ENCODE data around the gene NCLN. TPM values are rescaled to one million over a fixed set of nuclear protein-coding genes. Genes with fewer than 3 reads are reported as not detected.
"Not testable (repeated sequence)": the region's sequence is repeated elsewhere in the genome, so short reads cannot be mapped to it uniquely, and the experiment has no call there.

NCLN gene
- total RNA-seq, 4 donors from 2014 or later, result 65.4 to 142 (median 102) TPM

- H3K27ac ChIP-seq, result no peak overlapping the region
- 50 to 70% methylated on average over 1 of the region's 1 CpG for WGBS, 2 donors (ENCODE audit: low coverage in 1 of 2)
- H3K4me1 ChIP-seq, result no peaks in the 10 kb centered on the region
- intact Hi-C loops (cut with DNase I; ENCODE audit: low total_unique reads) (no loop called here), in situ Hi-C loops (cut with MboI; ENCODE audit: low pct_ligation_motif_present in 1 of 4, low pct_unique_long_range_greater_than_20kb in 1 of 4, low sequenced_read_pairs in 3 of 4) (no loop called here)
- no peak for TF ChIP-seq EP300 (IDR thresholded peaks at IDR 0.05; ENCODE audit: low read depth)
- TF ChIP-seq POLR2AphosphoS5 (IDR thresholded peaks at IDR 0.05), result no peak
- TF ChIP-seq POLR2A (IDR thresholded peaks at IDR 0.05), result no peak
- no peak for TF ChIP-seq CTCF (IDR thresholded peaks at IDR 0.05)
- H3K27me3 ChIP-seq, result peaks cover 47% of the 10 kb centered on the region
- DNase-seq, result no peak
- H3K9me3 ChIP-seq, result no peaks in the 10 kb centered on the region
- H3K36me3 ChIP-seq, result no peaks in the 10 kb centered on the region
- H3K4me3 ChIP-seq, result no peak overlapping the region
These were observed 45.6 kb downstream of the NCLN start for GRCh38 chr19:3231288-3231687.

GRCh38 chr19:3233116-3233515, 47.4 kb downstream of the NCLN start:
- H3K4me3 ChIP-seq, result no peak overlapping the region
- intact Hi-C loops (cut with DNase I; ENCODE audit: low total_unique reads), result no loop called here
- H3K9me3 ChIP-seq, result no peaks in the 10 kb centered on the region
- H3K27ac ChIP-seq, result no peak overlapping the region
- H3K36me3 ChIP-seq, result no peaks in the 10 kb centered on the region
- DNase-seq, result no peak
- 53 to 66% methylated on average over 2 to 4 of the region's 4 CpGs for WGBS, 2 donors (ENCODE audit: low coverage in 1 of 2)
- in situ Hi-C loops (cut with MboI; ENCODE audit: low pct_ligation_motif_present in 1 of 4, low pct_unique_long_range_greater_than_20kb in 1 of 4, low sequenced_read_pairs in 3 of 4), result no loop called here
- TF ChIP-seq POLR2AphosphoS5 (IDR thresholded peaks at IDR 0.05) (no peak), CTCF (IDR thresholded peaks at IDR 0.05) (no peak), POLR2A (IDR thresholded peaks at IDR 0.05) (no peak), EP300 (IDR thresholded peaks at IDR 0.05; ENCODE audit: low read depth) (no peak)
- H3K27me3 ChIP-seq, result peaks cover 29% of the 10 kb centered on the region
- H3K4me1 ChIP-seq, result no peaks in the 10 kb centered on the region

GRCh38 chr19:3233831-3234230, 48.1 kb downstream of the NCLN start:
- H3K4me1 ChIP-seq, result no peaks in the 10 kb centered on the region
- in situ Hi-C loops (cut with MboI; ENCODE audit: low pct_ligation_motif_present in 1 of 4, low pct_unique_long_range_greater_than_20kb in 1 of 4, low sequenced_read_pairs in 3 of 4) (no loop called here), intact Hi-C loops (cut with DNase I; ENCODE audit: low total_unique reads) (no loop called here)
- H3K36me3 ChIP-seq, result no peaks in the 10 kb centered on the region
- WGBS, 2 donors (ENCODE audit: low coverage in 1 of 2), result 72% methylated on average over 4 of the region's 4 CpGs; no CpG with 5 or more reads in 1 of the 2 donors
- TF ChIP-seq POLR2A (IDR thresholded peaks at IDR 0.05) (no peak), POLR2AphosphoS5 (IDR thresholded peaks at IDR 0.05) (no peak), EP300 (IDR thresholded peaks at IDR 0.05; ENCODE audit: low read depth) (no peak), CTCF (IDR thresholded peaks at IDR 0.05) (no peak)
- DNase-seq, result no peak
- no peaks in the 10 kb centered on the region for H3K9me3 ChIP-seq
- no peak overlapping the region for H3K27ac ChIP-seq
- peaks cover 22% of the 10 kb centered on the region for H3K27me3 ChIP-seq
- H3K4me3 ChIP-seq, result no peak overlapping the region

DNA sequence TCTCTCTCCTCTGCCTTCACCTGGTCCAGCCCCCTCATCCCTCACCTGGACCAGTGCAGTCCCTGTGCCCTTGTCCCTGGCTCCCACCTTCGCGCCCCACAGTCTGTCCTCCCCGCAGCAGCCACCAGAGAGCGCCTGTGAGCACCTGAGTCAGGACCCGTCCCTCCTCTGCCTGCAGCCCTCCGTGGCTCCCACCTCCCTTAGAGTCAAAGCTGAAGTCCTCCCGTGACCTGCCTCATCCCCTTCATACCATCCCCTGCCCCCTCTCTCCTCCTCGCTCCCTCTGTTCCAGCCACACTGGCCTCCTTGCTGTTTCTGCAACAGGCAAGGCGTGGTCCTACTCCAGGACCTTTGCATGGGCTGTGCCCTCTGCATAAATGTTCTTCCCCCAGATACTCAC, 49.1 kb downstream of the NCLN start:
- Histone ChIP-seq H3K4me3 (no peak overlapping the region), H3K36me3 (no peaks in the 10 kb centered on the region), H3K27me3 (peaks cover 12% of the 10 kb centered on the region), H3K9me3 (no peaks in the 10 kb centered on the region), H3K4me1 (no peaks in the 10 kb centered on the region), H3K27ac (no peak overlapping the region)
- intact Hi-C loops (cut with DNase I; ENCODE audit: low total_unique reads) (no loop called here), in situ Hi-C loops (cut with MboI; ENCODE audit: low pct_ligation_motif_present in 1 of 4, low pct_unique_long_range_greater_than_20kb in 1 of 4, low sequenced_read_pairs in 3 of 4) (no loop called here)
- 53 to 63% methylated on average over 3 to 9 of the region's 9 CpGs for WGBS, 2 donors (ENCODE audit: low coverage in 1 of 2)
- no peak for DNase-seq
- TF ChIP-seq POLR2AphosphoS5 (IDR thresholded peaks at IDR 0.05) (no peak), POLR2A (IDR thresholded peaks at IDR 0.05) (no peak), EP300 (IDR thresholded peaks at IDR 0.05; ENCODE audit: low read depth) (no peak), CTCF (IDR thresholded peaks at IDR 0.05) (no peak)

- DNase-seq; H3K27me3 ChIP-seq; H3K4me3 ChIP-seq; in situ Hi-C loops (cut with MboI; ENCODE audit: low pct_ligation_motif_present in 1 of 4, low pct_unique_long_range_greater_than_20kb in 1 of 4, low sequenced_read_pairs in 3 of 4); H3K36me3 ChIP-seq; intact Hi-C loops (cut with DNase I; ENCODE audit: low total_unique reads); H3K4me1 ChIP-seq; H3K9me3 ChIP-seq; H3K27ac ChIP-seq: not testable (repeated sequence)
- WGBS, 2 donors (ENCODE audit: low coverage in 1 of 2), result 64 to 74% methylated on average over 2 of the region's 2 CpGs
These were observed 49.9 kb downstream of the NCLN start for GRCh38 chr19:3235604-3236003.

Measured in transverse colon (tissue), 4 donors.